H1 (cell line): ENCODE measurements around the gene MTFMT. TPM values are rescaled to one million over a fixed set of nuclear protein-coding genes. Genes with fewer than 3 reads are reported as not detected.

Source experiments
- BRCA1 ChIP-seq: IDR thresholded peaks from 2 replicates; pipeline ENCODE4 v1.6.1; 2012; ENCODE audit warnings: low read depth, low read length, improper control_type of control experiment
- EGR1 ChIP-seq: IDR thresholded peaks from 2 replicates; pipeline ENCODE4 v1.6.1; 2011; ENCODE audit warnings: low read depth, low read length, borderline replicate concordance
- EZH2 ChIP-seq: fragments of 200-600 bp; sonication (generic); IDR thresholded peaks from 2 replicates; pipeline ENCODE4 v1.7.1; 2012; ENCODE audit warnings: low read depth, mild to moderate bottlenecking, moderate library complexity, low read length, inconsistent platforms; ENCODE audit not compliant: severe bottlenecking
- HDAC2 ChIP-seq, 2 experiments: fragments of 300-600 bp in 1 of 2; sonication (generic) in 1 of 2; IDR thresholded peaks; 2 replicates each; pipeline ENCODE4 v1.6.1; 2011 to 2012; ENCODE audit warnings: low read depth in 2 of 2, low read length in 2 of 2, mild to moderate bottlenecking in 2 of 2, moderate library complexity in 2 of 2, borderline replicate concordance in 1 of 2, inconsistent platforms in 1 of 2
- KDM4A ChIP-seq: IDR thresholded peaks from one replicate; pipeline ENCODE4 v1.7.1; 2012; ENCODE audit warnings: low read depth, mild to moderate bottlenecking, moderate library complexity, low read length, inconsistent platforms; ENCODE audit not compliant: severe bottlenecking
- MAFK ChIP-seq: IDR thresholded peaks from 2 replicates; pipeline ENCODE4 v1.6.1; 2012; ENCODE audit warnings: low read depth, mild to moderate bottlenecking, improper control_type of control experiment, low read length
- PHF8 ChIP-seq: fragments of 200-600 bp; sonication (generic); conservative IDR thresholded peaks from 2 replicates; pipeline ENCODE4 v1.7.1; 2012; ENCODE audit warnings: low read depth, mild to moderate bottlenecking, inconsistent platforms, low read length, moderate library complexity
- POLR2A ChIP-seq, 2 experiments: IDR thresholded peaks; 1 replicate in 1 of 2; 2 replicates in 1 of 2; pipeline ENCODE4 v1.6.1; 2011; ENCODE audit warnings: low read depth in 2 of 2, low read length in 2 of 2, mild to moderate bottlenecking in 2 of 2; ENCODE audit errors: control extremely low read depth in 1 of 2
- SIN3A ChIP-seq, 2 experiments: IDR thresholded peaks in 1 of 2; conservative IDR thresholded peaks in 1 of 2; 2 replicates each; pipeline ENCODE4 v1.6.1; 2011 to 2012; ENCODE audit warnings: low read length in 2 of 2, improper control_type of control experiment in 1 of 2, low read depth in 1 of 2, mild to moderate bottlenecking in 1 of 2
- TAF7 ChIP-seq: optimal IDR thresholded peaks from 2 replicates; pipeline ENCODE3; 2011; ENCODE audit warnings: low read depth, mild to moderate bottlenecking, inconsistent platforms, low read length, moderate library complexity, borderline replicate concordance
- YY1 ChIP-seq: IDR thresholded peaks from 2 replicates; pipeline ENCODE4 v1.6.1; 2011; ENCODE audit warnings: low read depth, mild to moderate bottlenecking, low read length
- polyA plus RNA-seq, 7 experiments: library from polyadenylated mRNA; depleted of rRNA in 3 of 7; stranded (reverse) in 5 of 7; unstranded in 2 of 7; fragments of >200 nt in 5 of 7; fragments of 200-250 nt in 2 of 7; gene quantifications; 1 replicate in 5 of 7; 2 replicates in 1 of 7; 4 replicates in 1 of 7; pipeline versions ENCODE4 v1.2.1 to v1.2.3, GENCODE V29; 2011 to 2013; ENCODE audit warnings: missing spikeins in 2 of 7, mixed read lengths in 2 of 7
- total RNA-seq: library from RNA; stranded (reverse); fragmentation: NEBNext Ultra II Directional; extraction: Animal tissue kit (Norgen Biotek cat#: 25700); gene quantifications from 2 replicates; pipeline ENCODE4 v1.2.1, GENCODE V29; 2021
- TF ChIP-seq, protein P1 (sequence below), 3 experiments: IDR thresholded peaks; 1 replicate in 2 of 3; 2 replicates in 1 of 3; pipeline versions ENCODE4 v1.5.1 to v1.6.1; 2011; ENCODE audit warnings: low read length in 3 of 3, mild to moderate bottlenecking in 3 of 3, inconsistent platforms in 2 of 3, low read depth in 1 of 3, moderate library complexity in 1 of 3; ENCODE audit not compliant: insufficient read depth in 1 of 3; ENCODE audit errors: control extremely low read depth in 1 of 3

MTFMT gene
- total and polyA plus RNA-seq, 2 of the 8 experiments (the other 6 are each of a cell fraction or from before 2014, with no cell fraction given) = 7.7 to 20.8 TPM

GRCh38 chr15:65028921-65029735 lies at the start of gene MTFMT (continued):
- 0 out of 4 replicates have a peak, but pooled peaks have one; percentile 7 to 80 for TF ChIP-seq SIN3A (conservative IDR thresholded peaks at IDR 0.05 in 1 of 2, IDR thresholded peaks at IDR 0.05 in 1 of 2; ENCODE audit: low read depth in 1 of 2, low read length in 2 of 2)
- no peak for TF ChIP-seq EZH2
- peak; percentile 90 for TF ChIP-seq KDM4A
- peak; percentile 49; the same call in 1 of the 2 replicates for TF ChIP-seq YY1
- no peak for TF ChIP-seq BRCA1
- peak in 1 of 2 experiments; percentile 50; a peak in 1 of 4 replicates for TF ChIP-seq HDAC2 (IDR thresholded peaks at IDR 0.05; ENCODE audit: borderline replicate concordance in 1 of 2, low read depth in 2 of 2, low read length in 2 of 2)
- TF ChIP-seq TAF7 = peak; percentile 52
- TF ChIP-seq POLR2A (IDR thresholded peaks at IDR 0.05; ENCODE audit: control extremely low read depth in 1 of 2, low read depth in 2 of 2, low read length in 2 of 2) = peak; percentile 89 to 90
- TF ChIP-seq, protein P1, sequence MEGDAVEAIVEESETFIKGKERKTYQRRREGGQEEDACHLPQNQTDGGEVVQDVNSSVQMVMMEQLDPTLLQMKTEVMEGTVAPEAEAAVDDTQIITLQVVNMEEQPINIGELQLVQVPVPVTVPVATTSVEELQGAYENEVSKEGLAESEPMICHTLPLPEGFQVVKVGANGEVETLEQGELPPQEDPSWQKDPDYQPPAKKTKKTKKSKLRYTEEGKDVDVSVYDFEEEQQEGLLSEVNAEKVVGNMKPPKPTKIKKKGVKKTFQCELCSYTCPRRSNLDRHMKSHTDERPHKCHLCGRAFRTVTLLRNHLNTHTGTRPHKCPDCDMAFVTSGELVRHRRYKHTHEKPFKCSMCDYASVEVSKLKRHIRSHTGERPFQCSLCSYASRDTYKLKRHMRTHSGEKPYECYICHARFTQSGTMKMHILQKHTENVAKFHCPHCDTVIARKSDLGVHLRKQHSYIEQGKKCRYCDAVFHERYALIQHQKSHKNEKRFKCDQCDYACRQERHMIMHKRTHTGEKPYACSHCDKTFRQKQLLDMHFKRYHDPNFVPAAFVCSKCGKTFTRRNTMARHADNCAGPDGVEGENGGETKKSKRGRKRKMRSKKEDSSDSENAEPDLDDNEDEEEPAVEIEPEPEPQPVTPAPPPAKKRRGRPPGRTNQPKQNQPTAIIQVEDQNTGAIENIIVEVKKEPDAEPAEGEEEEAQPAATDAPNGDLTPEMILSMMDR (IDR thresholded peaks at IDR 0.05; ENCODE audit: control extremely low read depth in 1 of 3, insufficient read depth in 1 of 3, low read depth in 1 of 3, low read length in 3 of 3) = no peak; a peak in 1 of 4 replicates
- TF ChIP-seq PHF8 = peak; percentile 93
- TF ChIP-seq MAFK = no peak
- peak; percentile 37; the same call in 1 of the 2 replicates for TF ChIP-seq EGR1
